NOMO-1 treated with dmso at 0.1 percent for 144 hours (cell line): ENCODE measurements around the gene UTP15.

ENCODE experiments used
- DNase-seq: peaks from one replicate; lab custom pipeline; 2025; ENCODE audit not compliant: unreplicated experiment; lab: John Stamatoyannopoulos, UW

UTP15 gene

GRCh38 chr5:73565139-73565968 is at the start of gene UTP15, which contains the start of gene ANKRA2:
TSS of gene UTP15 (plus strand) at chr5:73565743. CDS start at chr5:73567345, 1,602 bp downstream.
TSS of gene ANKRA2 (minus strand) at chr5:73565639. CDS start at chr5:73562881, 2,758 bp downstream.
- DNase-seq: peak; percentile 93

GRCh38 chr5:73519531-73520283 is 45.8 kb upstream of the UTP15 start:
- peak; percentile 49 for DNase-seq

GRCh38 chr5:73522989-73523388 is 42.6 kb upstream of the UTP15 start:
- no peak for DNase-seq

GRCh38 chr5:73523861-73524260 is 41.7 kb upstream of the UTP15 start:
- no peak for DNase-seq

- DNase-seq: no peak
Measured at GRCh38 chr5:73525606-73526203, 39.8 kb upstream of the UTP15 start.

GRCh38 chr5:73528248-73528647 is 37.3 kb upstream of the UTP15 start:
- DNase-seq: no peak

- DNase-seq: no peak
Measured at GRCh38 chr5:73529081-73529480, 36.5 kb upstream of the UTP15 start.

- no peak for DNase-seq
Measured at GRCh38 chr5:73531356-73531755, 34.2 kb upstream of the UTP15 start.

- DNase-seq: no peak
Measured at GRCh38 chr5:73532195-73532594, 33.3 kb upstream of the UTP15 start.

- DNase-seq: no peak
Measured at GRCh38 chr5:73534011-73534644, 31.4 kb upstream of the UTP15 start.

GRCh38 chr5:73534971-73535370 is 30.6 kb upstream of the UTP15 start:
- no peak for DNase-seq

- no peak for DNase-seq
Measured at GRCh38 chr5:73539730-73540129, 25.8 kb upstream of the UTP15 start.

GRCh38 chr5:73540192-73540591 is 25.4 kb upstream of the UTP15 start:
- no peak for DNase-seq

- no peak for DNase-seq
Measured at GRCh38 chr5:73542020-73542419, 23.5 kb upstream of the UTP15 start.

GRCh38 chr5:73544429-73545402 is 20.8 kb upstream of the UTP15 start:
- no peak for DNase-seq

GRCh38 chr5:73545403-73545779 is 20.2 kb upstream of the UTP15 start:
- no peak for DNase-seq

- no peak for DNase-seq
Measured at GRCh38 chr5:73550016-73550415, 15.5 kb upstream of the UTP15 start.

GRCh38 chr5:73552642-73553041 is 12.9 kb upstream of the UTP15 start:
- no peak for DNase-seq

- DNase-seq: no peak
Measured at GRCh38 chr5:73558950-73559349, 6.6 kb upstream of the UTP15 start.

GRCh38 chr5:73564018-73564417 is 1.5 kb upstream of the UTP15 start:
- no peak for DNase-seq
